Measurements from ENCODE around the gene POLR3A. TPM values are rescaled to one million over a fixed set of nuclear protein-coding genes. Genes with fewer than 3 reads are reported as not detected.
A peak's percentile ranks its signal among the peaks of the same experiment; 100 is the strongest.

Gene POLR3A
- total RNA-seq, 4 donors from 2014 or later = 10.0 to 19.4 (median 14.6) TPM

DNA sequence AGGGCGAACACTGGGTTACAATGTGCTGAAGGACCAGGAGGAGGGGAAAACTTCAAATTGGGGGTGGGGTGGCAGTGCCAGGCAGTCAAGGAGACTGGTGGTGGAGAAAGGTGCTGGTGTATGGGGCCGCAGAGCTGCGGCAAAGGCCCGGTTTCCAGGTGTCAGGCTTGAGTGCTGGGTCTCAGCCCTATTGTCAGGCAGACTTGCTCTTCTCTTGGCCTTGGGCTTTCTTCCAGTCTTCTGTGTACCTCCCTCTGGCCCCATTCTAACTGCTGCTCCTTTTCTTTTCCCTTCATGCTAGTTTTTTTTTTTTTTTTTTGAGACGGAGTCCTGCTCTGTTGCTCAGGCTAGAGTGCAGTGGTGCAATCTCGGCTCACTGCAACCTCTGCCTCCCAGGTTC is 51.0 kb downstream of the POLR3A start:
- no peaks in the 10 kb centered on the region for H3K27me3 ChIP-seq
- H3K36me3 ChIP-seq = no peaks in the 10 kb centered on the region
- no peak for DNase-seq
- TF ChIP-seq, protein P1, sequence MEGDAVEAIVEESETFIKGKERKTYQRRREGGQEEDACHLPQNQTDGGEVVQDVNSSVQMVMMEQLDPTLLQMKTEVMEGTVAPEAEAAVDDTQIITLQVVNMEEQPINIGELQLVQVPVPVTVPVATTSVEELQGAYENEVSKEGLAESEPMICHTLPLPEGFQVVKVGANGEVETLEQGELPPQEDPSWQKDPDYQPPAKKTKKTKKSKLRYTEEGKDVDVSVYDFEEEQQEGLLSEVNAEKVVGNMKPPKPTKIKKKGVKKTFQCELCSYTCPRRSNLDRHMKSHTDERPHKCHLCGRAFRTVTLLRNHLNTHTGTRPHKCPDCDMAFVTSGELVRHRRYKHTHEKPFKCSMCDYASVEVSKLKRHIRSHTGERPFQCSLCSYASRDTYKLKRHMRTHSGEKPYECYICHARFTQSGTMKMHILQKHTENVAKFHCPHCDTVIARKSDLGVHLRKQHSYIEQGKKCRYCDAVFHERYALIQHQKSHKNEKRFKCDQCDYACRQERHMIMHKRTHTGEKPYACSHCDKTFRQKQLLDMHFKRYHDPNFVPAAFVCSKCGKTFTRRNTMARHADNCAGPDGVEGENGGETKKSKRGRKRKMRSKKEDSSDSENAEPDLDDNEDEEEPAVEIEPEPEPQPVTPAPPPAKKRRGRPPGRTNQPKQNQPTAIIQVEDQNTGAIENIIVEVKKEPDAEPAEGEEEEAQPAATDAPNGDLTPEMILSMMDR (IDR thresholded peaks at IDR 0.05) = no peak
- no peak for TF ChIP-seq POLR2A (IDR thresholded peaks at IDR 0.05)
- no peak overlapping the region for H3K27ac ChIP-seq
- H3K9me3 ChIP-seq = no peaks in the 10 kb centered on the region
- peaks cover 0 to 5% of the 10 kb centered on the region in 2 donors for H3K4me1 ChIP-seq
- no peak overlapping the region for H3K4me3 ChIP-seq
- intact Hi-C loops (cut with DNase I; ENCODE audit: low total_unique reads) = no loop called here

DNA sequence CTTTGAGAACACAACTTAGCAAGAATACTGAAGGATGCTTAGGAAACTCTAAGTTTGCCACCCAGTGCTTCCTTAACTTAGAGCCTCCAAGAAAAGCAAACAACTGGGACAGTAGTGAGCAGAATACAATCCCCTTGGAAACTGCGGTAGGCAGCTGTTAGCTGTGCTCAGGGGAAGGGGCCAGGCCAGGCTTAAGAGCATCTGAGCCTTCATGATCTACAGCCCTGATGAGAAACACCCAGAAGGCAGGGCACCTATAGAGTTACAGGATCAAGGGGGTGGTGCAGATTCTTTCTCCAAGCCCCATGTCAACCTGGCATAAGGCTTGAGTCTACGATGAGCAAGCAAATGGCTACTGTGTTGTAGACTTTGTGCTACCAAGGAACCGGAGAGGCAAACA is 51.4 kb downstream of the POLR3A start:
- no peaks in the 10 kb centered on the region for H3K36me3 ChIP-seq
- TF ChIP-seq POLR2A (IDR thresholded peaks at IDR 0.05) = no peak
- TF ChIP-seq, protein P1 (IDR thresholded peaks at IDR 0.05) = no peak
- H3K27me3 ChIP-seq = no peaks in the 10 kb centered on the region
- DNase-seq = no peak
- intact Hi-C loops (cut with DNase I; ENCODE audit: low total_unique reads) = no loop called here
- peaks cover 0 to 5% of the 10 kb centered on the region in 2 donors for H3K4me1 ChIP-seq
- no peaks in the 10 kb centered on the region for H3K9me3 ChIP-seq
- no peak overlapping the region for H3K27ac ChIP-seq
- no peak overlapping the region for H3K4me3 ChIP-seq

DNA sequence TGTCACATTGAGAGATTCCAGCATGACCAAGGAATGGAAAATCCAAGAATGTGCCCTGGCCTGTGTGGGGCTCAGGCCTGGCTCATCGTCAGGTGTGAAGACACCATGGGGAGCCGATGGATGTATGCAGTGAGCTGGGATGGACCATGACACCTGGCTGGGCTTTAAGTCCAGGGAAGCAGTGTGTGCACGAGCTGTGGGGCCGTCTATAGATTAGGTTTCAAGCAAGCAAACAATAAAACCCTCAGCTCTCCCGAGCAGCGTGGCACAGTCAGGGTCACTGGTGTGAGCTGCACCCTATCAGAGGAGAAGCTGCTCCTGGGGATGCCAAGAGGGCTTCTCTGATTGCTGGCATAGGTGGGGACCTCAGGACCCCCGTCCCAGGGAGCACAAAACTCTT is 52.3 kb downstream of the POLR3A start:
- intact Hi-C loops (cut with DNase I; ENCODE audit: low total_unique reads) = no loop called here
- no peak overlapping the region for H3K4me3 ChIP-seq
- peaks cover 0 to 5% of the 10 kb centered on the region in 2 donors for H3K4me1 ChIP-seq
- no peak for DNase-seq
- H3K36me3 ChIP-seq = no peaks in the 10 kb centered on the region
- H3K27me3 ChIP-seq = no peaks in the 10 kb centered on the region
- H3K9me3 ChIP-seq = no peaks in the 10 kb centered on the region
- TF ChIP-seq, protein P1 (IDR thresholded peaks at IDR 0.05) = no peak
- TF ChIP-seq POLR2A (IDR thresholded peaks at IDR 0.05) = no peak
- no peak overlapping the region for H3K27ac ChIP-seq

DNA sequence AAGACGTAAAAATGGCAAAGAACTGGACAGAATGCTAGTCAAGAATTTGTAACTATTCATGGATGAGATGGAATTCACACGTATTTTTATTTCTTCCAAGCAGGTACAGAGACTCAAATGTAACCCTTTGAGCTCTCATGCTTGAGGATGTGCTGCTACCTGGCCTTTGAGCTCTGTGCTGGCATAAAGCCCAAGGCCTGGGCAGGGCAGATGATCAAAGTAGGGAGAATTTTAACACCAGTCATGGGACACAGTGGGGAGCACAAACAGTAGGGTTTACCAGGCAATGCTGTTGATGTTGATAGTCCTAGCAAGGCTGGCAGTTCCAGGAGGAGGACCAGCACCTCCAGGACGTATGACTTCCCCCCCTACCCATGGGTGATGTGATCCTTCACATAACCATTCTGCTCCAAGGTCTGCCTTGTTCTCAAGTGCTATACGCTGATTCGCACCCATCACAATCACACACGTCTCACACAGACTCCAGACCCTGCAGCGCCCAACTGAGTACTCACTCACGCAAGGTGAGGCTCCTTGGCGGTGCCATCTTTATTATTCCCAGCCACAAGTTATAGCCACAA is 54.1 kb downstream of the POLR3A start:
- no peaks in the 10 kb centered on the region for H3K36me3 ChIP-seq
- no peak overlapping the region for H3K4me3 ChIP-seq
- intact Hi-C loops (cut with DNase I; ENCODE audit: low total_unique reads) = no loop called here
- no peaks in the 10 kb centered on the region for H3K27me3 ChIP-seq
- H3K27ac ChIP-seq = peak overlapping the region; percentile 67 to 84
- no peak for TF ChIP-seq POLR2A (IDR thresholded peaks at IDR 0.05)
- TF ChIP-seq, protein P1 (IDR thresholded peaks at IDR 0.05) = no peak
- H3K4me1 ChIP-seq = peaks cover 5 to 6% of the 10 kb centered on the region in 2 donors
- no peak for DNase-seq
- no peaks in the 10 kb centered on the region for H3K9me3 ChIP-seq

DNA sequence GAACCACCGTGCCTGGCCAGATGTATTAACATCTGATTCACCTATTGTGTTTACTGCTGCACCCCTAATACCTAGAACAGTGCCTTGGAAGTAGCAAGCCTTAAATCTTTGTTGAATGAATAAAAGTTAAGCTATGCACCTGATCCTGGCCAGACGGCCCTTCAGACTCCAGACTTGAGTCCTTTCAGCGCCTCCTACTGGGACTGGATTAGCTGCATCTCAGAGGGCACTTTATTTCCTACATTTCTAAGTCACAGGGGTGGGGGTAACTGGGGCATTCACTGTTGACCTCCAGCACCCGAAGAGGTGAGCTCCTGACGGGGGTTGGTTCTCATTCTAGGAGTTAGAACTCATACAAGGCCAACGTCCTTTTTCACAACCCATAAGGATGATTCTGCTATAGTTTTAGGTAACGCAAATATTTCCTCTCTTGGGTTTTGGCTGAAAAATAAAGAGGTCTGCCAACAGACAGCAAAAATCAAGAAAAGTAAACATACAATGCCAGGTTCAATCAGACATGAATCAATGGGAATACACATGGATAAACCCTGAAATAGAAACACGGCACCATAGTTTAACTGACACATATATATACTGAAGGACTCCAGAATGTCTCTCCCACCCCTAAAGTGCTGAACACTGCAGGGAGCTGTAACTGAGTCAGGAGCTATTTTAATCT is 54.8 kb downstream of the POLR3A start:
- peaks cover 5 to 6% of the 10 kb centered on the region in 2 donors for H3K4me1 ChIP-seq
- H3K27ac ChIP-seq = peak overlapping the region; percentile 67 to 84
- peak in 1 of 2 donors; percentile 44 for DNase-seq
- intact Hi-C loops (cut with DNase I; ENCODE audit: low total_unique reads) = no loop called here
- no peaks in the 10 kb centered on the region for H3K9me3 ChIP-seq
- no peaks in the 10 kb centered on the region for H3K36me3 ChIP-seq
- H3K4me3 ChIP-seq = no peak overlapping the region
- no peaks in the 10 kb centered on the region for H3K27me3 ChIP-seq
- TF ChIP-seq POLR2A (IDR thresholded peaks at IDR 0.05) = no peak
- TF ChIP-seq, protein P1 (IDR thresholded peaks at IDR 0.05) = peak; percentile 16 to 41 (median 24)
